ENCODE measurements around the gene FBXW12. TPM values are rescaled to one million over a fixed set of nuclear protein-coding genes. Genes with fewer than 3 reads are reported as not detected.
A peak's percentile ranks its signal among the peaks of the same experiment; 100 is the strongest.

Gene FBXW12
- total RNA-seq, 1 experiment from 2014 or later: 0.74 TPM

DNA sequence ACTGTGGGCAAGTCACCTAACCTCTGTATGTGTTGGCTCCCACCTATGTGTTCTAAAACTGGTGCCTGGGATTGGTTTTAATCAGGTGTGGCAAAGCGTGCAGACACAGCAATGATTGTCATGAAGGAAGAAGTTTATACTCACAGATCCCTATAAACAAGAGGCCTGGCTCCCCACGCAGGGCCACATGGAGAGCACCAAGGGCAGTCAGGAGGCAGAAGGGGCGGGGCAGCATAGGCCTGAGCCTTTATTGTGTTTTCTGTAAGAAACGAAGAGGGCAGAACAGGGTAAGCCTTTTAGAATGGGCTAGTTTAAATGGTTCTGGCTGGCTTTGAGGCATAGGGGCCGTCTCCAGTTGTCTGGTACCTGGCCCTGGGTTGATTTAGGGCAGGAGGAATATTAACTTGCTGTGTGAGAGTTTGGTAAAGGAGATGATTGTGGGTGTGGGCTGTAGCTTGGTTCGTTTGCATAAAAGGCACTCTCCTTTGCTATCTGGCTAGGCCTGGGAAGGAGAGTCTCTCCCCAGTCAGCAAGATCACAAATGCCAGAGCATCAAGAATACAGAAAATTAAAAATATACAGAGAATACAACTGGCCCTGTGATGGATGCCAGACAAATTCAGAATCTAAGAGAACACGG is 2.2 kb upstream of the FBXW12 start:
- no peak overlapping the region for H4K91ac ChIP-seq (ENCODE audit: insufficient read length, low read depth, low read length)
- H3K9me3 ChIP-seq (ENCODE audit: control insufficient read depth, low read depth, low read length): no peaks in the 10 kb centered on the region
- no peak overlapping the region for H2BK12ac ChIP-seq (ENCODE audit: insufficient read length, low read depth, low read length)
- H3K14ac ChIP-seq (ENCODE audit: insufficient read depth, low read length): no peak overlapping the region
- no peak overlapping the region for H3T11ph ChIP-seq (ENCODE audit: low read length)
- H2AK5ac ChIP-seq (ENCODE audit: insufficient read length, low read length): no peak overlapping the region
- DNase-seq: no peak
- H3K23ac ChIP-seq (ENCODE audit: insufficient read length, low read depth, low read length): no peak overlapping the region
- H3K56ac ChIP-seq (ENCODE audit: insufficient read length, low read depth, low read length): no peak overlapping the region
- H2BK15ac ChIP-seq (ENCODE audit: low read depth, low read length): no peak overlapping the region
- H3K79me1 ChIP-seq (ENCODE audit: insufficient read depth, low read depth, low read length, poor library complexity, severe bottlenecking): no peaks in the 10 kb centered on the region
- H3K27ac ChIP-seq (ENCODE audit: insufficient read length, low read depth, low read length): no peak overlapping the region
- Mint-ChIP-seq H3K27me3 (ENCODE audit: low read depth) (no peaks in the 10 kb centered on the region; the same call in 1 of the 2 replicates), H3K9me3 (no peaks in the 10 kb centered on the region; a peak in 2 of 5 replicates), H3K27ac (peak overlapping the region in 1 of 3 experiments; percentile 33; a peak in 1 of 7 replicates), H3K4me1 (peaks cover 18 to 25% of the 10 kb centered on the region in 2 experiments), H3K36me3 (ENCODE audit: insufficient read depth in 1 of 3, low read depth in 3 of 3) (no peaks in the 10 kb centered on the region), H3K4me3 (no peak overlapping the region)
- WGBS (ENCODE audit: extremely low coverage, insufficient read length, low lambda C conversion rate): no CpG with 5 or more reads among the region's 7 CpGs
- peak overlapping the region; percentile 78 for H2AFZ ChIP-seq (ENCODE audit: low read length)
- no peak overlapping the region for H2BK20ac ChIP-seq (ENCODE audit: low read depth, low read length, poor library complexity, severe bottlenecking)
- no peaks in the 10 kb centered on the region for H3K27me3 ChIP-seq (ENCODE audit: insufficient read depth, low read length)
- no peak overlapping the region for H2BK120ac ChIP-seq (ENCODE audit: low read depth, low read length, poor library complexity, severe bottlenecking)
- H4K8ac ChIP-seq (replicated peaks; ENCODE audit: insufficient read length, low read depth, low read length): no peak overlapping the region
- no peak overlapping the region for H2BK5ac ChIP-seq (ENCODE audit: insufficient read length, low read length)
- no peak overlapping the region for H3K18ac ChIP-seq (ENCODE audit: insufficient read length, low read depth, low read length)
- no peak overlapping the region for H4K5ac ChIP-seq (ENCODE audit: insufficient read length, low read depth, low read length)
- no peaks in the 10 kb centered on the region for H3K79me2 ChIP-seq (ENCODE audit: insufficient read depth, low read length)
- no peak overlapping the region for H3K4ac ChIP-seq (ENCODE audit: low read depth, low read length)
- TF ChIP-seq, protein P1, sequence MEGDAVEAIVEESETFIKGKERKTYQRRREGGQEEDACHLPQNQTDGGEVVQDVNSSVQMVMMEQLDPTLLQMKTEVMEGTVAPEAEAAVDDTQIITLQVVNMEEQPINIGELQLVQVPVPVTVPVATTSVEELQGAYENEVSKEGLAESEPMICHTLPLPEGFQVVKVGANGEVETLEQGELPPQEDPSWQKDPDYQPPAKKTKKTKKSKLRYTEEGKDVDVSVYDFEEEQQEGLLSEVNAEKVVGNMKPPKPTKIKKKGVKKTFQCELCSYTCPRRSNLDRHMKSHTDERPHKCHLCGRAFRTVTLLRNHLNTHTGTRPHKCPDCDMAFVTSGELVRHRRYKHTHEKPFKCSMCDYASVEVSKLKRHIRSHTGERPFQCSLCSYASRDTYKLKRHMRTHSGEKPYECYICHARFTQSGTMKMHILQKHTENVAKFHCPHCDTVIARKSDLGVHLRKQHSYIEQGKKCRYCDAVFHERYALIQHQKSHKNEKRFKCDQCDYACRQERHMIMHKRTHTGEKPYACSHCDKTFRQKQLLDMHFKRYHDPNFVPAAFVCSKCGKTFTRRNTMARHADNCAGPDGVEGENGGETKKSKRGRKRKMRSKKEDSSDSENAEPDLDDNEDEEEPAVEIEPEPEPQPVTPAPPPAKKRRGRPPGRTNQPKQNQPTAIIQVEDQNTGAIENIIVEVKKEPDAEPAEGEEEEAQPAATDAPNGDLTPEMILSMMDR (conservative IDR thresholded peaks at IDR 0.05): no peak
- no peaks in the 10 kb centered on the region for H3K23me2 ChIP-seq (ENCODE audit: insufficient read length, low read depth, low read length, poor library complexity, severe bottlenecking)
- no peaks in the 10 kb centered on the region for H3K4me1 ChIP-seq (ENCODE audit: insufficient read depth, low read length)
- H4K20me1 ChIP-seq (ENCODE audit: control insufficient read depth, insufficient read depth, insufficient read length): no peaks in the 10 kb centered on the region
- H3K9ac ChIP-seq (ENCODE audit: extremely low read depth, insufficient read length, low read length): no peak overlapping the region
- no peak overlapping the region for H3K4me2 ChIP-seq (ENCODE audit: insufficient read depth, insufficient read length, low read length)
